Fibroblast of lung (primary cell): ENCODE results near the gene THSD7B. TPM values are rescaled to one million over a fixed set of nuclear protein-coding genes. Genes with fewer than 3 reads are reported as not detected.
A peak's percentile ranks its signal among the peaks of the same experiment; 100 is the strongest.

Experiments
- DNase-seq, 2 donors: peaks; one replicate each; pipeline versions ENCODE4 v3.0.0 to v3.0.0-alpha.2; 2010; ENCODE audit warnings: low read depth in 2 of 2
- H2AFZ ChIP-seq: 2 replicates; pipeline ENCODE4 v1.5.1; 2012; ENCODE audit warnings: low read length, control low read depth, inconsistent platforms
- H3K27ac ChIP-seq: 2 replicates; pipeline ENCODE4 v1.5.1; 2011; ENCODE audit warnings: low read length, control low read depth; ENCODE audit not compliant: insufficient read depth
- H3K27me3 ChIP-seq: 2 replicates; pipeline ENCODE4 v1.5.1; 2011; ENCODE audit warnings: mild to moderate bottlenecking, low read length; ENCODE audit not compliant: control insufficient read depth, insufficient read depth
- H3K36me3 ChIP-seq: 2 replicates; pipeline ENCODE4 v1.5.1; 2011; ENCODE audit warnings: low read length; ENCODE audit not compliant: control insufficient read depth, insufficient read depth
- H3K4me1 ChIP-seq: 2 replicates; pipeline ENCODE4 v1.5.1; 2011; ENCODE audit warnings: low read length; ENCODE audit not compliant: control insufficient read depth, insufficient read depth; ENCODE audit errors: extremely low read depth
- H3K4me2 ChIP-seq: 2 replicates; pipeline ENCODE4 v1.5.1; 2011; ENCODE audit warnings: low read length, control low read depth; ENCODE audit not compliant: insufficient read depth; ENCODE audit errors: extremely low read depth
- H3K4me3 ChIP-seq, 4 experiments: fragments of 200-600 bp in 1 of 4; sonication (generic) in 1 of 4; replicated peaks in 1 of 4; 2 replicates each; pipeline ENCODE4 v1.5.1; 2011 to 2016; ENCODE audit warnings: low read length in 4 of 4, low read depth in 3 of 4, mild to moderate bottlenecking in 3 of 4, control low read depth in 2 of 4, inconsistent platforms in 1 of 4, mixed read lengths in 1 of 4; ENCODE audit not compliant: insufficient read depth in 1 of 4; ENCODE audit errors: control extremely low read depth in 1 of 4
- H3K79me2 ChIP-seq: 2 replicates; pipeline ENCODE4 v1.5.1; 2012; ENCODE audit warnings: mild to moderate bottlenecking, low read length, inconsistent platforms; ENCODE audit not compliant: control insufficient read depth, insufficient read depth
- H3K9ac ChIP-seq: 2 replicates; pipeline ENCODE4 v1.5.1; 2011; ENCODE audit warnings: mild to moderate bottlenecking, low read length, control low read depth; ENCODE audit not compliant: insufficient read depth
- H3K9me3 ChIP-seq: 2 replicates; pipeline ENCODE4 v1.5.1; 2012; ENCODE audit warnings: low read depth, low read length; ENCODE audit not compliant: control insufficient read depth, insufficient read depth
- H4K20me1 ChIP-seq: 2 replicates; pipeline ENCODE4 v1.5.1; 2011; ENCODE audit warnings: low read length; ENCODE audit not compliant: control insufficient read depth, insufficient read depth; ENCODE audit errors: extremely low read depth
- CTCF ChIP-seq, 2 donors: IDR thresholded peaks in 1 of 2; conservative IDR thresholded peaks in 1 of 2; 1 replicate in 1 of 2; 2 replicates in 1 of 2; pipeline ENCODE4 v1.5.1; 2011 to 2012; ENCODE audit warnings: low read length in 2 of 2, control low read depth in 1 of 2, inconsistent platforms in 1 of 2, low read depth in 1 of 2, mild to moderate bottlenecking in 1 of 2
- EZH2 ChIP-seq: IDR thresholded peaks from 2 replicates; pipeline ENCODE4 v1.5.1; 2012; ENCODE audit warnings: low read length, control low read depth, mild to moderate bottlenecking; ENCODE audit errors: missing control alignments
- polyA plus RNA-seq, 2 donors: library from polyadenylated mRNA; depleted of rRNA in 1 of 2; stranded (reverse) in 1 of 2; unstranded in 1 of 2; fragments of >200 nt; gene quantifications; 2 replicates each; pipeline ENCODE4 v1.2.1, GENCODE V29; 2011 to 2012; ENCODE audit warnings: missing spikeins in 1 of 2
- total RNA-seq: library from RNA; depleted of rRNA; stranded (reverse); fragments of >200 nt; gene quantifications from 2 replicates; pipeline ENCODE4 v1.2.1, GENCODE V29; 2014

The THSD7B gene
- total and polyA plus RNA-seq, 2 donors (not counting 1 experiment from before 2014, with no cell fraction given), result under 0.01 TPM; not detected in 1

GRCh38 chr2:137348301-137348700 lies 583.0 kb downstream of the THSD7B start:
- Histone ChIP-seq H3K79me2 (no peaks in the 10 kb centered on the region), H3K27me3 (no peaks in the 10 kb centered on the region), H3K4me1 (no peaks in the 10 kb centered on the region), H4K20me1 (no peaks in the 10 kb centered on the region), H3K9me3 (no peaks in the 10 kb centered on the region), H2AFZ (no peak overlapping the region), H3K9ac (no peak overlapping the region), H3K27ac (no peak overlapping the region), H3K4me3 (no peak overlapping the region), H3K36me3 (no peaks in the 10 kb centered on the region), H3K4me2 (no peak overlapping the region)
- TF ChIP-seq EZH2, result no peak
- TF ChIP-seq CTCF (conservative IDR thresholded peaks at IDR 0.05 in 1 of 2, IDR thresholded peaks at IDR 0.05 in 1 of 2; ENCODE audit: low read depth in 1 of 2, low read length in 2 of 2), result no peak
- DNase-seq, result no peak

- Histone ChIP-seq H3K27ac (no peak overlapping the region), H3K79me2 (no peaks in the 10 kb centered on the region), H4K20me1 (no peaks in the 10 kb centered on the region), H3K9me3 (no peaks in the 10 kb centered on the region), H3K27me3 (no peaks in the 10 kb centered on the region), H3K9ac (no peak overlapping the region), H3K4me1 (no peaks in the 10 kb centered on the region), H2AFZ (no peak overlapping the region), H3K4me2 (no peak overlapping the region), H3K4me3 (no peak overlapping the region), H3K36me3 (no peaks in the 10 kb centered on the region)
- DNase-seq, result no peak
- TF ChIP-seq EZH2 (no peak), CTCF (conservative IDR thresholded peaks at IDR 0.05 in 1 of 2, IDR thresholded peaks at IDR 0.05 in 1 of 2; ENCODE audit: low read depth in 1 of 2, low read length in 2 of 2) (no peak)
Measured at GRCh38 chr2:137357634-137358033, 592.3 kb downstream of the THSD7B start.

- peak in 1 of 2 donors; percentile 6 for DNase-seq
- Histone ChIP-seq H2AFZ (no peak overlapping the region), H3K4me1 (no peaks in the 10 kb centered on the region), H3K4me3 (no peak overlapping the region), H3K27me3 (no peaks in the 10 kb centered on the region), H3K27ac (no peak overlapping the region), H4K20me1 (no peaks in the 10 kb centered on the region), H3K9ac (no peak overlapping the region), H3K36me3 (no peaks in the 10 kb centered on the region), H3K9me3 (no peaks in the 10 kb centered on the region), H3K79me2 (no peaks in the 10 kb centered on the region), H3K4me2 (no peak overlapping the region)
- TF ChIP-seq EZH2, result no peak
- no peak for TF ChIP-seq CTCF (conservative IDR thresholded peaks at IDR 0.05 in 1 of 2, IDR thresholded peaks at IDR 0.05 in 1 of 2; ENCODE audit: low read depth in 1 of 2, low read length in 2 of 2)
Measured at GRCh38 chr2:137367361-137367760, 602.0 kb downstream of the THSD7B start.
